ENCODE measurements around the gene EPOP.

- TF ChIP-seq CTCF (conservative IDR thresholded peaks at IDR 0.05) (no peak), ZFX (IDR thresholded peaks at IDR 0.05) (no peak)
Measured at GRCh38 chr17:38673707-38674013, 1.1 kb downstream of the EPOP start.
